NT2/D1 (cell line): ENCODE results near the gene SMU1.

Experiments used
- DNase-seq: peaks from one replicate; pipeline ENCODE4 v3.0.0-alpha.2; 2011; ENCODE audit warnings: low read depth, low spot score
- H3K27me3 ChIP-seq: 2 replicates; pipeline ENCODE4 v1.6.0; 2011; ENCODE audit warnings: mild to moderate bottlenecking; ENCODE audit not compliant: insufficient read length, insufficient read depth
- H3K36me3 ChIP-seq: 2 replicates; pipeline ENCODE4 v1.6.1; 2011; ENCODE audit warnings: mild to moderate bottlenecking, low read length, mixed read lengths; ENCODE audit not compliant: insufficient read depth, insufficient read length
- H3K4me1 ChIP-seq: 2 replicates; pipeline ENCODE4 v1.5.1; 2011; ENCODE audit not compliant: insufficient read depth, insufficient read length
- H3K4me3 ChIP-seq: 2 replicates; pipeline ENCODE4 v1.5.1; 2011; ENCODE audit warnings: low read depth; ENCODE audit not compliant: insufficient read length
- H3K9ac ChIP-seq: 2 replicates; pipeline ENCODE4 v1.6.0; 2011; ENCODE audit warnings: low read depth; ENCODE audit not compliant: insufficient read length
- H3K9me3 ChIP-seq: 2 replicates; pipeline ENCODE4 v1.5.1; 2011; ENCODE audit warnings: mild to moderate bottlenecking, low read length; ENCODE audit not compliant: insufficient read depth
- SUZ12 ChIP-seq: IDR thresholded peaks from 2 replicates; pipeline ENCODE4 v1.6.1; 2011; ENCODE audit not compliant: insufficient read length, insufficient read depth; ENCODE audit errors: extremely low read depth
- YY1 ChIP-seq: IDR thresholded peaks from 2 replicates; pipeline ENCODE4 v1.6.1; 2011; ENCODE audit not compliant: insufficient read length, insufficient read depth
- ZNF274 ChIP-seq: IDR thresholded peaks from 2 replicates; pipeline ENCODE4 v1.6.1; 2011; ENCODE audit warnings: mild to moderate bottlenecking, low read depth, low read length

Gene SMU1

GRCh38 chr9:33043671-33044070, 32.8 kb downstream of the SMU1 start:
- H3K4me3 ChIP-seq: peak overlapping the region; percentile 41

GRCh38 chr9:33042473-33042872, 34.0 kb downstream of the SMU1 start:
- Histone ChIP-seq H3K4me3 (no peak overlapping the region), H3K36me3 (peaks cover 44% of the 10 kb centered on the region), H3K4me1 (no peaks in the 10 kb centered on the region), H3K9me3 (no peaks in the 10 kb centered on the region), H3K27me3 (no peaks in the 10 kb centered on the region), H3K9ac (no peak overlapping the region)
- TF ChIP-seq SUZ12 (no peak), ZNF274 (no peak), YY1 (no peak)
- DNase-seq: no peak

More at GRCh38 chr9:33043671-33044070, 32.8 kb downstream of the SMU1 start:
- Histone ChIP-seq H3K36me3 (peaks cover 41% of the 10 kb centered on the region), H3K4me1 (no peaks in the 10 kb centered on the region), H3K9me3 (no peaks in the 10 kb centered on the region), H3K27me3 (no peaks in the 10 kb centered on the region), H3K9ac (peak overlapping the region; percentile 75)
- TF ChIP-seq ZNF274 (no peak), YY1 (no peak), SUZ12 (no peak)
- DNase-seq: no peak

GRCh38 chr9:33041432-33042188, 34.9 kb downstream of the SMU1 start:
- no peaks in the 10 kb centered on the region for H3K4me1 ChIP-seq
- H3K9ac ChIP-seq: no peak overlapping the region
- peaks cover 44% of the 10 kb centered on the region for H3K36me3 ChIP-seq
- H3K9me3 ChIP-seq: no peaks in the 10 kb centered on the region
- no peak for DNase-seq
- no peaks in the 10 kb centered on the region for H3K27me3 ChIP-seq
- H3K4me3 ChIP-seq: no peak overlapping the region
- no peak for TF ChIP-seq SUZ12
- TF ChIP-seq YY1: no peak
- TF ChIP-seq ZNF274: no peak

DNA sequence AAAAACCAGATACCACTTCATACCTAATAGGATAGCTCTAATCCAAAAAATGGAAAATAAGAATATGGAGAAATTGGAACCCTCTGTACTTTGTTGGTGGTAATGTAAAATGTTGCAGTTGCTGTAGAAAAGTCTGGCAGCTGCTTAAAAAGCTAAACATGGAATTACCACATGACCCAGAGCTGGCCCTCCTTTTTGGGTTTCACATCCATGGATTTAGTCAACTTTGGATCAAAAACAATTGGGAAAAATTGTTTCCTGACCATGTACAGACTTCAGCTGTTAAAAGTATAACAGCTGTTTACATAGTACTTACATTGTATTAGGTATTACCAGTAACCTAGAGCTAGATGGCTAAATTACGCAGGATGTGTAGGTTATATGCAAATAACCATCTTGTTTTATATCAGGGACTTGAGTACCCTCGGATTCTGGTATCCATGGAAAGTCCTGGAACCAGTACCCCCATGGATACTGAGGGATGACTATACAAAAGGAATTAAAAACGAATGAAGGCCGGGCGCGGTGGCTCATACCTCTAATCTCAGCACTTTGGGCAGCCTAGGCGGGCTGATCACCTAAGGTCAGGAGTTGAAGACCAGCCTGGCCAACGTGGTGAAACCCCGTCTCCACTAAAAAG, 35.6 kb downstream of the SMU1 start:
- Histone ChIP-seq H3K4me3 (no peak overlapping the region), H3K36me3 (peaks cover 45% of the 10 kb centered on the region), H3K27me3 (no peaks in the 10 kb centered on the region), H3K9ac (no peak overlapping the region), H3K4me1 (no peaks in the 10 kb centered on the region), H3K9me3 (no peaks in the 10 kb centered on the region)
- DNase-seq: no peak
- no peak for TF ChIP-seq SUZ12
- TF ChIP-seq ZNF274: no peak
- no peak for TF ChIP-seq YY1

- DNase-seq: no peak
- H3K4me1 ChIP-seq: no peaks in the 10 kb centered on the region
- no peak overlapping the region for H3K9ac ChIP-seq
These were observed 43.6 kb downstream of the SMU1 start for GRCh38 chr9:33032865-33033264.

GRCh38 chr9:33032292-33032691, 44.2 kb downstream of the SMU1 start:
- H3K36me3 ChIP-seq: peaks cover 100% of the 10 kb centered on the region
- no peak overlapping the region for H3K4me3 ChIP-seq
- no peaks in the 10 kb centered on the region for H3K9me3 ChIP-seq
- H3K9ac ChIP-seq: no peak overlapping the region
- H3K4me1 ChIP-seq: no peaks in the 10 kb centered on the region
- DNase-seq: no peak
- TF ChIP-seq ZNF274: no peak
- TF ChIP-seq SUZ12: no peak
- TF ChIP-seq YY1: no peak
- no peaks in the 10 kb centered on the region for H3K27me3 ChIP-seq

More at GRCh38 chr9:33032865-33033264, 43.6 kb downstream of the SMU1 start:
- Histone ChIP-seq H3K27me3 (no peaks in the 10 kb centered on the region), H3K9me3 (no peaks in the 10 kb centered on the region), H3K36me3 (peaks cover 100% of the 10 kb centered on the region), H3K4me3 (no peak overlapping the region)
- TF ChIP-seq YY1 (no peak), ZNF274 (no peak), SUZ12 (no peak)

DNA sequence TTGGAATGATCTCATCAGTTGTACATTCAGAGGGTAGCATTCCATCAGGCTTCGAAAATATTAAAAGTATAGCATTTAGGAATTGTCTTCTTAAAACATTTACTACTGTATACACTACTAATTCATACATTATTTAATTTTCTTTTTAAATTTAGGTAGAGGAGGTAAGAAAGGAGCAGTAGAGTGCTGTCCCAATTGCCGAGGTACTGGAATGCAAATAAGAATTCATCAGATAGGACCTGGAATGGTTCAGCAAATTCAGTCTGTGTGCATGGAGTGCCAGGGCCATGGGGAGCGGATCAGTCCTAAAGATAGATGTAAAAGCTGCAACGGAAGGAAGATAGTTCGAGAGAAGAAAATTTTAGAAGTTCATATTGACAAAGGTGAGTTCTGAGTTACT, 46.2 kb downstream of the SMU1 start:
- no peaks in the 10 kb centered on the region for H3K4me1 ChIP-seq
- no peak for DNase-seq
- TF ChIP-seq ZNF274: no peak
- TF ChIP-seq SUZ12: no peak
- no peak for TF ChIP-seq YY1
- H3K27me3 ChIP-seq: no peaks in the 10 kb centered on the region
- peaks cover 97% of the 10 kb centered on the region for H3K36me3 ChIP-seq
- H3K9me3 ChIP-seq: no peaks in the 10 kb centered on the region
- H3K4me3 ChIP-seq: no peak overlapping the region
- H3K9ac ChIP-seq: no peak overlapping the region
